Parietal lobe (tissue), 1 donor: ENCODE data around the gene ZMPSTE24. TPM values are rescaled to one million over a fixed set of nuclear protein-coding genes. Genes with fewer than 3 reads are reported as not detected.

Experiments used
- total RNA-seq: library from RNA; depleted of rRNA; stranded (reverse); fragments of >200 nt; gene quantifications from one replicate; pipeline ENCODE4 v1.2.3, GENCODE V29; 2014

Gene ZMPSTE24
- total RNA-seq, result 39.8 TPM

GRCh38 chr1:40257688-40258444 lies at the start of gene ZMPSTE24:
TSS of gene ZMPSTE24 (plus strand) at chr1:40258236. CDS start at chr1:40258272, 36 bp downstream.

GRCh38 chr1:40247655-40248054 lies 10.4 kb upstream of the ZMPSTE24 start, which contains the start of gene TMCO2:
TSS of gene TMCO2 (plus strand) at chr1:40247937. CDS start at chr1:40247994, 57 bp downstream.

GRCh38 chr1:40316595-40317393 lies 58.8 kb downstream of the ZMPSTE24 start, which contains the start of gene COL9A2:
TSS of gene COL9A2 (minus strand) at chr1:40317286. CDS start at chr1:40317197, 89 bp downstream.

Other genes starting within 250 kb of the ZMPSTE24 start
- 112 TPM for gene CAP1, start 217.5 kb upstream of the ZMPSTE24 start, total RNA-seq
- gene PPT1, start 161.0 kb upstream of the ZMPSTE24 start, total RNA-seq, result 48.5 TPM
- 65.4 TPM for gene RLF, start 96.8 kb upstream of the ZMPSTE24 start, total RNA-seq
- not detected for gene TMCO2, start 10.3 kb upstream of the ZMPSTE24 start, total RNA-seq
- gene COL9A2, start 59.0 kb downstream of the ZMPSTE24 start, total RNA-seq, result 14.7 TPM
- 30.0 TPM for gene SMAP2, start 115.5 kb downstream of the ZMPSTE24 start, total RNA-seq
- gene ZFP69B, start 192.2 kb downstream of the ZMPSTE24 start, total RNA-seq, result 23.8 TPM
- 15.3 TPM for gene ZFP69, start 219.1 kb downstream of the ZMPSTE24 start, total RNA-seq